NB4 (cell line): Measurements from ENCODE around the gene ACKR3.

Source experiments
- DNase-seq: peaks from one replicate; pipeline ENCODE4 v3.0.0; 2010; ENCODE audit warnings: low read depth
- H3K4me3 ChIP-seq: one replicate; pipeline ENCODE4 v1.5.1; 2011; ENCODE audit warnings: mild to moderate bottlenecking, low read depth, low read length, moderate library complexity
- MYC ChIP-seq: IDR thresholded peaks from 2 replicates; pipeline ENCODE4 v1.6.1; 2011; ENCODE audit warnings: low read depth, low read length
- POLR2A ChIP-seq: IDR thresholded peaks from 2 replicates; pipeline ENCODE4 v1.6.1; 2011; ENCODE audit warnings: mild to moderate bottlenecking; ENCODE audit not compliant: insufficient read length; ENCODE audit errors: extremely low read depth
- TF ChIP-seq, protein P1 (sequence below): IDR thresholded peaks from 2 replicates; pipeline ENCODE4 v1.6.1; 2011; ENCODE audit warnings: low read depth, low read length
- TF ChIP-seq, protein P2 (sequence below): IDR thresholded peaks from one replicate; pipeline ENCODE4 v1.5.1; 2012; ENCODE audit warnings: low read depth, low read length

ACKR3 gene

GRCh38 chr2:236587861-236588815 lies 18.5 kb downstream of the ACKR3 start:
- TF ChIP-seq, protein P1, sequence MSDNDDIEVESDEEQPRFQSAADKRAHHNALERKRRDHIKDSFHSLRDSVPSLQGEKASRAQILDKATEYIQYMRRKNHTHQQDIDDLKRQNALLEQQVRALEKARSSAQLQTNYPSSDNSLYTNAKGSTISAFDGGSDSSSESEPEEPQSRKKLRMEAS, result no peak
- no peak for DNase-seq
- no peak overlapping the region for H3K4me3 ChIP-seq

DNA sequence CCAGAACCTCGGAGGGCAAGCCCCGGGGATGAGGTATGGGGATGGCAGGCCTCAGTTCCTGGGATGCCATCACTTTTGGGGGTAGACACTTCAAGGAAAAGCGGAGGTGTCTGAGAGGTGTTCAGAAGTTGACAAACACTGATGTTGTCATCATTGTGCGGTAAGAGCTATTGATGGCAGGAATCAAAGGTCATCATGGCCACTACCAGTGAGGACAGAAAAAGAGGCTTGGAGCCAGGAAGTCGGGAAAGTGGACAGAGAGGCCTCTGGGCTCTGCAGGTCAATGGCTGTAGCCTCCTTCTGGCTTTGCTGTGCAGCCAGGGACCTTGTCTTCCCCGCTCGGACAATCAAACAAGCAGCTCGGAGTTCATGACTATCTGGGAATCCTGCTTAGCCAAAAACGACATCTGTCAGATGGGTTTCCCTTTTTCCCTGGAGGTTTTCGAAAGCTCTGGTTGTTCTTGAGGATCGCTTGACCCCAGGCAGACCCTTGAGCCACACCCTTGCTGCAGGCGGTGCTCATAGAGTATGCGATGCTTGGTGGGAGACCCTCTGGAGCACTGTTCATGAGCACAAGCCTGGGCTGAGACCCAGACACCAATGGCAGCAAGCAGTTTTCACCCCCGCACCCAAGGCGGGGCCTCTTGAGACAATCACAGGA lies 19.4 kb downstream of the ACKR3 start:
- DNase-seq, result no peak
- TF ChIP-seq, protein P2, sequence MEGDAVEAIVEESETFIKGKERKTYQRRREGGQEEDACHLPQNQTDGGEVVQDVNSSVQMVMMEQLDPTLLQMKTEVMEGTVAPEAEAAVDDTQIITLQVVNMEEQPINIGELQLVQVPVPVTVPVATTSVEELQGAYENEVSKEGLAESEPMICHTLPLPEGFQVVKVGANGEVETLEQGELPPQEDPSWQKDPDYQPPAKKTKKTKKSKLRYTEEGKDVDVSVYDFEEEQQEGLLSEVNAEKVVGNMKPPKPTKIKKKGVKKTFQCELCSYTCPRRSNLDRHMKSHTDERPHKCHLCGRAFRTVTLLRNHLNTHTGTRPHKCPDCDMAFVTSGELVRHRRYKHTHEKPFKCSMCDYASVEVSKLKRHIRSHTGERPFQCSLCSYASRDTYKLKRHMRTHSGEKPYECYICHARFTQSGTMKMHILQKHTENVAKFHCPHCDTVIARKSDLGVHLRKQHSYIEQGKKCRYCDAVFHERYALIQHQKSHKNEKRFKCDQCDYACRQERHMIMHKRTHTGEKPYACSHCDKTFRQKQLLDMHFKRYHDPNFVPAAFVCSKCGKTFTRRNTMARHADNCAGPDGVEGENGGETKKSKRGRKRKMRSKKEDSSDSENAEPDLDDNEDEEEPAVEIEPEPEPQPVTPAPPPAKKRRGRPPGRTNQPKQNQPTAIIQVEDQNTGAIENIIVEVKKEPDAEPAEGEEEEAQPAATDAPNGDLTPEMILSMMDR, result no peak
- no peak for TF ChIP-seq MYC
- TF ChIP-seq, protein P1, result no peak
- TF ChIP-seq POLR2A, result no peak
- H3K4me3 ChIP-seq, result no peak overlapping the region

DNA sequence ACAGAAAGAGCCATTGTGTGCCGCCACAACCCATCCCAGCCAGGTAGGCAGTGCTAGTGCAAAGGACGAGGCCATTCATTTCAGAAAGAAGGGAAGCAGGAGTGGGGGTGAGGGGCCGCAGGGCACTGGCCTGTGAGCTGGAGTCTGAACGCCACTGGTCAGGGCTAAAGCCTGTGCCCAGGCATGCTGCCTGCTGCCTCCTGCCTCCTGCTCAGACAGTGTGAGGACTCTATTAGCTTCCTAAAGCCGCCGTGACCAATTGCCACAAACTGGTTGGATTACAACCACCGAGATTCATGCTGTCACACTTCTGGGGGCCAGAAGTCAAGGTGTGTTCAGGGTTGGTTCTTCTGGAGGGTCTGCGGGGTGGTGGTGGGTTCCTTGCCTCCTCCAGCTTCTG lies 21.2 kb downstream of the ACKR3 start:
- TF ChIP-seq MYC (no peak), POLR2A (no peak)
- TF ChIP-seq, protein P1, result no peak
- no peak overlapping the region for H3K4me3 ChIP-seq
- no peak for DNase-seq

GRCh38 chr2:236592821-236593220 lies 23.2 kb downstream of the ACKR3 start:
- H3K4me3 ChIP-seq, result no peak overlapping the region
- TF ChIP-seq, protein P1, result no peak
- TF ChIP-seq POLR2A (no peak), MYC (no peak)
- TF ChIP-seq, protein P2, result no peak
- no peak for DNase-seq

GRCh38 chr2:236593531-236593930 lies 23.9 kb downstream of the ACKR3 start:
- DNase-seq, result no peak
- H3K4me3 ChIP-seq, result no peak overlapping the region

GRCh38 chr2:236593956-236594355 lies 24.3 kb downstream of the ACKR3 start:
- no peak for DNase-seq
- H3K4me3 ChIP-seq, result no peak overlapping the region
- TF ChIP-seq, protein P2, result no peak
- TF ChIP-seq MYC, result no peak
- TF ChIP-seq, protein P1, result no peak
- no peak for TF ChIP-seq POLR2A

More at GRCh38 chr2:236593531-236593930, 23.9 kb downstream of the ACKR3 start:
- no peak for TF ChIP-seq POLR2A
- TF ChIP-seq, protein P2, result no peak
- TF ChIP-seq MYC, result no peak
- TF ChIP-seq, protein P1, result no peak
